SJCRH30 (cell line): ENCODE measurements around the gene LRFN3. TPM values are rescaled to one million over a fixed set of nuclear protein-coding genes. Genes with fewer than 3 reads are reported as not detected.

ENCODE experiments used
- DNase-seq, 2 experiments: peaks; one replicate each; pipeline ENCODE4 v3.0.0-alpha.2; 2015 to 2020
- H3K27ac ChIP-seq: fragments of 250-450 bp; sonication (Bioruptor Pico); 2 replicates; pipeline ENCODE4 v1.5.1; 2020; ENCODE audit warnings: mild to moderate bottlenecking, moderate library complexity
- H3K27me3 ChIP-seq: fragments of 250-450 bp; sonication (Bioruptor Pico); 2 replicates; pipeline ENCODE4 v1.5.1; 2020; ENCODE audit warnings: mild to moderate bottlenecking, moderate library complexity
- H3K36me3 ChIP-seq: fragments of 250-450 bp; sonication (Bioruptor Pico); 2 replicates; pipeline ENCODE4 v1.5.1; 2020; ENCODE audit warnings: mild to moderate bottlenecking, moderate library complexity
- H3K4me1 ChIP-seq: fragments of 250-450 bp; sonication (Bioruptor Pico); 2 replicates; pipeline ENCODE4 v1.5.1; 2020; ENCODE audit warnings: mild to moderate bottlenecking, moderate library complexity
- H3K4me3 ChIP-seq: fragments of 250-450 bp; sonication (Bioruptor Pico); 2 replicates; pipeline ENCODE4 v1.5.1; 2020; ENCODE audit warnings: mild to moderate bottlenecking, moderate library complexity
- H3K9me3 ChIP-seq: fragments of 250-450 bp; sonication (Bioruptor Pico); replicated peaks from 2 replicates; pipeline ENCODE4 v1.5.1; 2020; ENCODE audit warnings: mild to moderate bottlenecking, moderate library complexity
- total RNA-seq: library from RNA; depleted of rRNA; stranded (reverse); fragments of >200 nt; shearing (Covaris generic); gene quantifications from 2 replicates; pipeline ENCODE4 v1.2.3, GENCODE V29; 2014

Gene LRFN3
- total RNA-seq, 1 experiment from 2014 or later, result 10.2 TPM

- H3K9me3 ChIP-seq, result no peaks in the 10 kb centered on the region
- H3K27me3 ChIP-seq, result peaks cover 4% of the 10 kb centered on the region; the same call in 1 of the 2 replicates
- peaks cover 9% of the 10 kb centered on the region for H3K4me1 ChIP-seq
- DNase-seq, result no peak
- no peak overlapping the region for H3K4me3 ChIP-seq
- no peaks in the 10 kb centered on the region for H3K36me3 ChIP-seq
- H3K27ac ChIP-seq, result no peak overlapping the region
Observed at GRCh38 chr19:35913589-35913988, 22.6 kb upstream of the LRFN3 start.

DNA sequence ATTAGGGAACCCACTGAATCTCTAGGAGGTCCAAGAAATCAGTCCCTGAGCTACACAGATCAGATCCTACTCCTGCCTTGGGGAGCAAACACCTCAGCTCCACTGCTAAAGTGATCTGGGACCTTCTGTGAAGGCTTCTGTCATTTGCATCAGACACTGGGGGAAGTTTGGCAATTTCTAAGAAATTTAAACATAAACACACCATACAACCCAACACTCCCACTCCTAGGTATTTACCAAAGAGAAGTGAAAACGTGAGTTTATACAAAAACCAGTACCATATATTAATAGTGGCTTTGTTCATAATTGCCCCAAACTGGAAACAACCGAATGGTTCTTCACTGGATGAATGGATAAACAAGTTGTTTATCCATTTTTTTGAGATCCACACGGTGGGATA, 20.7 kb upstream of the LRFN3 start:
- DNase-seq, result no peak
- H3K4me1 ChIP-seq, result no peaks in the 10 kb centered on the region

DNA sequence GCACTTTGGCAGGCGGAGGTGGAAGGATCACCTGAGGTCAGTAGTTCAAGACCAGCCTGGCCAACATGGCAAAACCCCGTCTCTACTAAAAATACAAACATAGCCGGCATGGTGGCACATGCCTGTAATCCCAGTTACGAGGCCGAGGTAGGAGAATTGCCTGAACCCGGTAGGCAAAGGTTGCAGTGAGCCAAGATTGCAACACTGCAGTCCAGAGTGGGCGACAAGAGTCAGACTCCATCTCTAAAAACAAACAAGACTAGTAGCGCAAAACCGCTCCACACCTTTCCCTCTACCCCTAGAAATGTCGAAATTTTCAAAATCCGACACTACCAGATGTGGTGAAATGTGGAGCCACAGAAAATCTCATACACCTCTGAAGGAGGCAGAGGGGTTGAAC, 16.9 kb upstream of the LRFN3 start:
- Histone ChIP-seq H3K27me3 (no peaks in the 10 kb centered on the region), H3K36me3 (no peaks in the 10 kb centered on the region), H3K9me3 (no peaks in the 10 kb centered on the region), H3K4me1 (no peaks in the 10 kb centered on the region), H3K27ac (no peak overlapping the region), H3K4me3 (no peak overlapping the region)
- DNase-seq, result no peak

More for the DNA sequence above, 20.7 kb upstream of the LRFN3 start:
- no peaks in the 10 kb centered on the region for H3K27me3 ChIP-seq
- H3K27ac ChIP-seq, result no peak overlapping the region
- no peaks in the 10 kb centered on the region for H3K36me3 ChIP-seq
- no peaks in the 10 kb centered on the region for H3K9me3 ChIP-seq
- H3K4me3 ChIP-seq, result no peak overlapping the region

DNA sequence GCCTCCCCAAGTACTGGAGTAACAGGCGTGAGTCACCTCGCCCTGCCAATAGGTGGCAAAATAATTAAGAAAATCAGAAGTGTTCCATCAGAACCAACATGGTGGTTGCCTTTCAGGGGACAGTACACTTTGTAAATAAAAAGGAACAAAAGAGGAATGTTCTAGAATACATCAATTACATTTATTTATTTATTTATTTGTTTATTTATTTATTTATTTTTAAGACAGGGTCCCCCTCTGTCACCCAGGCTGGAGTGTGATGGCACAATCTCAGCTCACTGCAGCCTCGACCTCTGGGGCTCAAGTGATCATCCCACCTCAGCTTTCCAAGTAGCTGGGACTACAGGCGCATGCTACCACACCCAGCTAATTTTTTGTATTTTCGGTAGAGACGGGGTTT, 15.2 kb upstream of the LRFN3 start:
- Histone ChIP-seq H3K9me3 (no peaks in the 10 kb centered on the region), H3K27me3 (no peaks in the 10 kb centered on the region), H3K4me1 (no peaks in the 10 kb centered on the region), H3K36me3 (no peaks in the 10 kb centered on the region), H3K4me3 (no peak overlapping the region), H3K27ac (no peak overlapping the region)
- DNase-seq, result no peak

DNA sequence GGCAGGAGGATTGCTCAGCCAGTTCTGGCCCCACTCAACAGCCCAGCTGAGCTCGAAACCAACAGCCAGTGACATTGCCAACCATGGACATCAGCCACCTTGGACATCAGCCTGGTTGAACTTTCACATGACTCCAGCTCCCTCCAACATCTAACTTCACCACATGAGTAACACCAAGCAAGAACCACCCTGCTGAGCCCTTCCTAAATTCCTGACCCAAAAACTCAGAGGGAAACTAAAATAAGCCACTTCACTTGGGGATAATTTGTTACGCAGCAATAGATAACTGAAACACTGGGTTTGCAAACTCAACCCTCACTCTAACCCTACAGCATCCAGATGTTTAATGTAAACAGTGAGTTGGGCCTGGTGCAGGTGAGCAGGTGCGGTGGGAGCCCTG, 10.7 kb upstream of the LRFN3 start:
- H3K4me3 ChIP-seq, result no peak overlapping the region
- no peaks in the 10 kb centered on the region for H3K4me1 ChIP-seq
- no peaks in the 10 kb centered on the region for H3K9me3 ChIP-seq
- DNase-seq, result no peak
- H3K36me3 ChIP-seq, result no peaks in the 10 kb centered on the region
- no peaks in the 10 kb centered on the region for H3K27me3 ChIP-seq
- no peak overlapping the region for H3K27ac ChIP-seq

- Histone ChIP-seq H3K27ac (no peak overlapping the region), H3K4me3 (no peak overlapping the region), H3K9me3 (no peaks in the 10 kb centered on the region), H3K36me3 (no peaks in the 10 kb centered on the region), H3K4me1 (0 out of 2 replicates have a peak, but pooled peaks cover 3% of the 10 kb centered on the region), H3K27me3 (no peaks in the 10 kb centered on the region)
- no peak for DNase-seq
Observed at GRCh38 chr19:35928507-35928906, 7.7 kb upstream of the LRFN3 start.

DNA sequence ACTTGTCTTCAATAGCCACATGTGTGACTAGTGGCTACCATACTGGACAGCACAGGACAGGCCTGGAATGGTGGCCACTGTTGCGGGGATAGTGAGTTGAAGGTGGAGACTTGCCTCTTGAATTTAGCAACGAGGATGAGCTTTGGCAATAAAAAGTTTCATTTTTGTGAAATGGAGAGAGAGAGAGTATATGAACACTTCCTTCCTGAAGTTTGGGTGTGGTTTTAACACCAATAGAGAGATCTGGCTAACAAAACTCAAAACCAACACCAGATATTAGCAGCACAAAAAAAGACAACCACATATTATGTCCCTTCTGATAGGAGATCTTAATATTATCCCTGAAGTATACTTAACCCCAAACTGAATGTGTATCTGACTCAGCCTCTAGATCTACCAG, 6.3 kb upstream of the LRFN3 start:
- no peaks in the 10 kb centered on the region for H3K9me3 ChIP-seq
- H3K4me3 ChIP-seq, result no peak overlapping the region
- no peak overlapping the region for H3K27ac ChIP-seq
- no peaks in the 10 kb centered on the region for H3K27me3 ChIP-seq
- H3K36me3 ChIP-seq, result no peaks in the 10 kb centered on the region
- no peak for DNase-seq
- H3K4me1 ChIP-seq, result 0 out of 2 replicates have a peak, but pooled peaks cover 3% of the 10 kb centered on the region

- H3K4me3 ChIP-seq, result peak overlapping the region; percentile 30
- DNase-seq, result peak; percentile 100
- no peak overlapping the region for H3K27ac ChIP-seq
- H3K4me1 ChIP-seq, result 0 out of 2 replicates have a peak, but pooled peaks cover 3% of the 10 kb centered on the region
- H3K36me3 ChIP-seq, result no peaks in the 10 kb centered on the region
- H3K27me3 ChIP-seq, result no peaks in the 10 kb centered on the region
- H3K9me3 ChIP-seq, result no peaks in the 10 kb centered on the region
Observed at GRCh38 chr19:35931161-35931873, 4.9 kb upstream of the LRFN3 start.

DNA sequence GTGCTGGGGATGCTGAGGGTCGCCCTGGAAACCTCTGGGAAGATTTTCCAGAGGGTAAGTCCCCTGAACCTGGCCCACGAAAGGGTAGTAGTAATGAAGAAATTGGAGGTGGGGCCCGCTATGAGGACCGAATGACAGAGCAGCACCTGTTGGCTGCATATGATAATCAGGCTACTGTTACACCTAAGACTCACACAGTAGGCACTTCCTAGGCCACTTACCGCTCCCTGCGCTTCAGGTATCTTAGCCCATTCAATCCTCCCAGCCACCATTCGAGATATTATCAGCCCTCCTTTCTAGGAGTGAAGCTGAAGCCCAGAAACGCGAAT, 4.3 kb upstream of the LRFN3 start:
- no peak overlapping the region for H3K27ac ChIP-seq
- H3K36me3 ChIP-seq, result no peaks in the 10 kb centered on the region
- H3K4me3 ChIP-seq, result no peak overlapping the region
- H3K27me3 ChIP-seq, result no peaks in the 10 kb centered on the region
- peaks cover 6% of the 10 kb centered on the region; the same call in 1 of the 2 replicates for H3K4me1 ChIP-seq
- no peaks in the 10 kb centered on the region for H3K9me3 ChIP-seq
- no peak for DNase-seq

- Histone ChIP-seq H3K27me3 (no peaks in the 10 kb centered on the region), H3K9me3 (no peaks in the 10 kb centered on the region), H3K4me3 (no peak overlapping the region), H3K4me1 (peaks cover 11% of the 10 kb centered on the region; the same call in 1 of the 2 replicates), H3K36me3 (no peaks in the 10 kb centered on the region), H3K27ac (no peak overlapping the region)
- DNase-seq, result no peak
Observed at GRCh38 chr19:35932291-35932936, 3.8 kb upstream of the LRFN3 start.

DNA sequence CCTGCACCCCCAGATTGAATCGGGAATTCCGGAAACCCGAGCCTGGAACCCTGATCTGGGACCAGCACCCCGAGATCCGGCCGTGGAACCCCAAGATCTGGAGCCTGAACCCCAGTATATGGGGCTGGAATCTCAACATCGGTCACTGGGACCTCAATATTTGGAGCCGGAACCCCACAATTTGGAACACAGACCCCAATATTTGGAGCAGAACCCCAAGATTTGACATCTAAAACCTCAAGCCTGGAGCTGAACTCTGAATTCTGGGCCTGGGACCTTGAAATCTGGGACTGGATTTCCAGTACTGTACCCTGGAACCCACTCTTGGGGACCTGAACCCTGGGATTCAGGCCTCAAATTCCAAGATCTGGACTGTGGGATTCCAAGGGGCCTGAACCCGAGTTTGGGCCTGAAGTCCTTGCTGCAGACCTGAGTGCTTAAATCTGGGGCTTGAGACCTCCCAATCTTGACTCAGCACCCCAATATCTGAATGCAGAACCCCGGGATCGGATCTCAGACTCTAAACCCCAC, 629 bp downstream of the LRFN3 start:
- H3K27ac ChIP-seq, result no peak overlapping the region
- no peak for DNase-seq
- H3K27me3 ChIP-seq, result no peaks in the 10 kb centered on the region
- H3K4me3 ChIP-seq, result peak overlapping the region; percentile 61
- no peaks in the 10 kb centered on the region for H3K9me3 ChIP-seq
- H3K4me1 ChIP-seq, result peaks cover 7% of the 10 kb centered on the region; the same call in 1 of the 2 replicates
- no peaks in the 10 kb centered on the region for H3K36me3 ChIP-seq

- Histone ChIP-seq H3K36me3 (no peaks in the 10 kb centered on the region), H3K27ac (no peak overlapping the region)
- DNase-seq, result no peak
Observed at GRCh38 chr19:35937345-35938281, 1.4 kb downstream of the LRFN3 start.

GRCh38 chr19:35938282-35939224, 2.4 kb downstream of the LRFN3 start:
- Histone ChIP-seq H3K27ac (no peak overlapping the region), H3K4me3 (no peak overlapping the region)
- DNase-seq, result no peak

More at GRCh38 chr19:35937345-35938281, 1.4 kb downstream of the LRFN3 start:
- H3K4me1 ChIP-seq, result peaks cover 7% of the 10 kb centered on the region; the same call in 1 of the 2 replicates
- peak overlapping the region; percentile 61; the same call in 1 of the 2 replicates for H3K4me3 ChIP-seq
- H3K9me3 ChIP-seq, result no peaks in the 10 kb centered on the region
- no peaks in the 10 kb centered on the region for H3K27me3 ChIP-seq

More at GRCh38 chr19:35938282-35939224, 2.4 kb downstream of the LRFN3 start:
- Histone ChIP-seq H3K27me3 (no peaks in the 10 kb centered on the region), H3K4me1 (peaks cover 7% of the 10 kb centered on the region; the same call in 1 of the 2 replicates), H3K9me3 (no peaks in the 10 kb centered on the region), H3K36me3 (no peaks in the 10 kb centered on the region)
